Osteocyte (in vitro differentiated cells): ENCODE measurements around the gene PRKN. TPM values are rescaled to one million over a fixed set of nuclear protein-coding genes. Genes with fewer than 3 reads are reported as not detected.
A peak's percentile ranks its signal among the peaks of the same experiment; 100 is the strongest.

Experiments
- DNase-seq: peaks from one replicate; pipeline ENCODE4 v3.0.0; 2021; ENCODE audit warnings: mixed read lengths; ENCODE audit not compliant: unreplicated experiment; ENCODE audit errors: extremely low spot score
- H3K27ac Mint-ChIP-seq: one replicate; pipeline ENCODE4 v1.8.0; 2021; ENCODE audit warnings: mild to moderate bottlenecking, mixed read lengths; ENCODE audit not compliant: unreplicated experiment
- H3K27me3 Mint-ChIP-seq: one replicate; pipeline ENCODE4 v1.8.0; 2021; ENCODE audit warnings: mixed read lengths; ENCODE audit not compliant: unreplicated experiment
- H3K36me3 Mint-ChIP-seq: one replicate; pipeline ENCODE4 v1.8.0; 2021; ENCODE audit warnings: mixed read lengths; ENCODE audit not compliant: unreplicated experiment
- H3K4me1 Mint-ChIP-seq: one replicate; pipeline ENCODE4 v1.8.0; 2021; ENCODE audit warnings: mixed read lengths; ENCODE audit not compliant: unreplicated experiment
- H3K4me3 Mint-ChIP-seq: one replicate; pipeline ENCODE4 v1.8.0; 2021; ENCODE audit warnings: mild to moderate bottlenecking, moderate library complexity, mixed read lengths; ENCODE audit not compliant: unreplicated experiment
- H3K9me3 Mint-ChIP-seq: one replicate; pipeline ENCODE4 v1.8.0; 2021; ENCODE audit warnings: mixed read lengths; ENCODE audit not compliant: unreplicated experiment
- CTCF ChIP-seq: fragments of 200-600 bp; sonication (generic); IDR thresholded peaks from 2 replicates; pipeline ENCODE4 v1.5.0; 2021; ENCODE audit warnings: antibody characterized with exemption, mild to moderate bottlenecking, moderate library complexity
- total RNA-seq: library from RNA; stranded (reverse); gene quantifications from 2 replicates; pipeline ENCODE4 v1.2.1, GENCODE V29; 2021

The PRKN gene
- total RNA-seq, 1 donor from 2014 or later: 13.4 TPM

- no peak overlapping the region for H3K4me3 Mint-ChIP-seq
- H3K9me3 Mint-ChIP-seq: no peaks in the 10 kb centered on the region
These were observed 86.8 kb downstream of the PRKN start for GRCh38 chr6:162640756-162641155.

GRCh38 chr6:162639951-162640350, 87.6 kb downstream of the PRKN start:
- DNase-seq: no peak
- H3K4me3 Mint-ChIP-seq: no peak overlapping the region
- H3K27ac Mint-ChIP-seq: no peak overlapping the region
- no peaks in the 10 kb centered on the region for H3K9me3 Mint-ChIP-seq
- peaks cover 14% of the 10 kb centered on the region for H3K4me1 Mint-ChIP-seq
- no peak for TF ChIP-seq CTCF
- H3K36me3 Mint-ChIP-seq: peaks cover 4% of the 10 kb centered on the region
- H3K27me3 Mint-ChIP-seq: no peaks in the 10 kb centered on the region

More at GRCh38 chr6:162640756-162641155, 86.8 kb downstream of the PRKN start:
- H3K27ac Mint-ChIP-seq: no peak overlapping the region
- TF ChIP-seq CTCF: no peak
- peaks cover 14% of the 10 kb centered on the region for H3K4me1 Mint-ChIP-seq
- H3K27me3 Mint-ChIP-seq: no peaks in the 10 kb centered on the region
- no peak for DNase-seq
- peaks cover 4% of the 10 kb centered on the region for H3K36me3 Mint-ChIP-seq

GRCh38 chr6:162638931-162639574, 88.5 kb downstream of the PRKN start:
- Mint-ChIP-seq H3K27ac (no peak overlapping the region), H3K27me3 (no peaks in the 10 kb centered on the region), H3K9me3 (no peaks in the 10 kb centered on the region), H3K36me3 (peaks cover 6% of the 10 kb centered on the region), H3K4me1 (peaks cover 14% of the 10 kb centered on the region), H3K4me3 (no peak overlapping the region)
- TF ChIP-seq CTCF: no peak
- no peak for DNase-seq

GRCh38 chr6:162637317-162637716, 90.2 kb downstream of the PRKN start:
- DNase-seq: no peak
- no peak for TF ChIP-seq CTCF
- Mint-ChIP-seq H3K9me3 (no peaks in the 10 kb centered on the region), H3K36me3 (peaks cover 6% of the 10 kb centered on the region), H3K27ac (no peak overlapping the region), H3K4me3 (no peak overlapping the region), H3K4me1 (peaks cover 14% of the 10 kb centered on the region), H3K27me3 (no peaks in the 10 kb centered on the region)

- H3K27ac Mint-ChIP-seq: peak overlapping the region; percentile 6
- TF ChIP-seq CTCF: no peak
- H3K4me3 Mint-ChIP-seq: no peak overlapping the region
- peaks cover 5% of the 10 kb centered on the region for H3K9me3 Mint-ChIP-seq
- no peaks in the 10 kb centered on the region for H3K27me3 Mint-ChIP-seq
- no peak for DNase-seq
- H3K4me1 Mint-ChIP-seq: peaks cover 14% of the 10 kb centered on the region
- peaks cover 10% of the 10 kb centered on the region for H3K36me3 Mint-ChIP-seq
These were observed 91.4 kb downstream of the PRKN start for GRCh38 chr6:162636167-162636566.
